GM13977 (cell line): Measurements from ENCODE around the gene SIGLECL1.

Experiments used
- DNase-seq: peaks from one replicate; pipeline ENCODE4 v3.0.0; 2012; ENCODE audit warnings: low spot score
- in situ Hi-C: fragments of 300-500 bp; cut with MboI; formaldehyde crosslinking; loops from one replicate; pipeline ENCODE4 v1.12.0; 2022; ENCODE audit warnings: low sequenced_read_pairs, low pct_unique_long_range_greater_than_20kb, mixed read lengths, inconsistent platforms; ENCODE audit not compliant: unreplicated experiment
- TF ChIP-seq, protein P1 (sequence below): IDR thresholded peaks from 2 replicates; pipeline ENCODE4 v1.5.1; 2012; ENCODE audit warnings: mild to moderate bottlenecking, control low read depth; ENCODE audit not compliant: insufficient read depth; ENCODE audit errors: extremely low read depth, missing control alignments

The SIGLECL1 gene

DNA sequence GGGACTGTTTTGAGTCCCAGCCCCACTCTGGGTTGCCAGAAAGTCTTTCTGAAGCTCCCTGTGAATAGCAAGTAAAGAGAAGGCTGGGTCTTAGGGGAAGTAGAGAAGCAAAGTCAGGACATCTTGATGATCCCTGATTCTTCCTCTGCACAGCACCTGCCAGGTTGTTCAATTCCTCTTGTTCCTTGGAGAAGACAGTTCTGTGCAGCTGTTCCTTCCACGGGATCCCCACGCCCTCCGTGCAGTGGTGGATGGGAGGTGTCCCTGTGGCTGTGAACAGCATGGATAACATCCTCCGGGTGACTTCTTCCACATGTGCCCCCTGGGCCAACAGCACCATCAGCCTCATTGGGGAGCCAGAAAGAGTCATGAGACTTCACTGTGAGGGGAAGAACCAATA lies 31.5 kb downstream of the SIGLECL1 start:
- TF ChIP-seq, protein P1, sequence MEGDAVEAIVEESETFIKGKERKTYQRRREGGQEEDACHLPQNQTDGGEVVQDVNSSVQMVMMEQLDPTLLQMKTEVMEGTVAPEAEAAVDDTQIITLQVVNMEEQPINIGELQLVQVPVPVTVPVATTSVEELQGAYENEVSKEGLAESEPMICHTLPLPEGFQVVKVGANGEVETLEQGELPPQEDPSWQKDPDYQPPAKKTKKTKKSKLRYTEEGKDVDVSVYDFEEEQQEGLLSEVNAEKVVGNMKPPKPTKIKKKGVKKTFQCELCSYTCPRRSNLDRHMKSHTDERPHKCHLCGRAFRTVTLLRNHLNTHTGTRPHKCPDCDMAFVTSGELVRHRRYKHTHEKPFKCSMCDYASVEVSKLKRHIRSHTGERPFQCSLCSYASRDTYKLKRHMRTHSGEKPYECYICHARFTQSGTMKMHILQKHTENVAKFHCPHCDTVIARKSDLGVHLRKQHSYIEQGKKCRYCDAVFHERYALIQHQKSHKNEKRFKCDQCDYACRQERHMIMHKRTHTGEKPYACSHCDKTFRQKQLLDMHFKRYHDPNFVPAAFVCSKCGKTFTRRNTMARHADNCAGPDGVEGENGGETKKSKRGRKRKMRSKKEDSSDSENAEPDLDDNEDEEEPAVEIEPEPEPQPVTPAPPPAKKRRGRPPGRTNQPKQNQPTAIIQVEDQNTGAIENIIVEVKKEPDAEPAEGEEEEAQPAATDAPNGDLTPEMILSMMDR: no peak
- DNase-seq: no peak
- in situ Hi-C loops: no loop called here

DNA sequence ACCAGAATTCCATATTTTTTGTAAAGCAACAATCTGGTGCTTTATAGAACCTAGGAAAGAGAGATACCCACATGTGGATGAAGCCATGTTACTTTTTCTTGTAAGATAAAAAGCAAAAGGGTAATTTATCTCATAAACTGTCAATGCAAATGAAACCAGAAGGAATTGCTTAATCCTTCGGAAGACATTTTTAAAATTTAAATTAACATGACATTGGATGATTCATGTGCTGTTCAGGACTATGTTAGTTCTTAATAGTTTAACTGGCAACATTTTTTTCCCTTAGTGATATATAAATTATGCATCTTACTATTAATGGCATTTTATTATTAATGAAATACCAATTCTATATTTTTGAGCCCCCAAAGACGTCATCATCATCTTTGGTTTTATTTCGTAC lies 34.8 kb downstream of the SIGLECL1 start:
- DNase-seq: no peak
- TF ChIP-seq, protein P1: no peak
- in situ Hi-C loops: no loop called here

DNA sequence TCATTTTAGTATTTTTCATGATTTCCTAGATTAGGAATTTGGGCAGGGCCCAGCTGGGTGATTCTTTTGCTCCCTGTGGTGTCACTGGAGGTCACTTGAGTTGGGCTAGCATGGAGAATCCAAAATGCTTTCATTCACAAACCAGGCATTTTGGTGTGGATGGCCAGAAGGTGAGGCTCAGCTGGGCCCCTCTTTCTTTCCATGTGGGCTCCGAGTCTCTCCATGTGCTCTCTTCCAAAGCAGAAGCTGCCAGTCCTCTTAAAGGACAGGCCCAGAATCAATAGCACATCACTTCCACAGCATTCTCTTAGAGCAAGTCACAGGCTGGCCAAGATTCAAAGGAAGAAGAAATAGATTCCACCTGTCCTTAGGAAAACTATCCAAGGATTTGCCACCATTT lies 38.8 kb downstream of the SIGLECL1 start:
- in situ Hi-C loops: no loop called here
- TF ChIP-seq, protein P1: no peak
- DNase-seq: no peak

DNA sequence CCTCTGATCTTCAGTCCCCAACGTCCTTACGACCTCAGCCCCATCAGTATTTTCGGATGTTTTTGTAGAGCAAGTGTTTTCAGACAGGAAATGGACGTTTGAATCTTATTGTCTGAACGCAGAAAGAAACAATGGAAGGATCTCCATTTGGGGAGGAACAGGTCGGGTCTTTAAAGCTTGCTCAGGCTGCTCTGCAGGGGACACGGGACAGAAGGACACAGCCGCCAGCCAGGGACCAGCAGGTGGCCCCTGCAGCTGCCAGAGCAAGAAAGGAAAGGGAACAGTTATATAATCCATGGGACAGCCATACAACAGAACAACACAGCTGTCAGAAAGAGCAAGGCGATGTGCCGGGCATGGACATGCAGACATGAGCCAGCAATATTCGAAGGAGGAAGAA lies 42.1 kb downstream of the SIGLECL1 start:
- no peak for DNase-seq
- TF ChIP-seq, protein P1: no peak
- in situ Hi-C loops: no loop called here

DNA sequence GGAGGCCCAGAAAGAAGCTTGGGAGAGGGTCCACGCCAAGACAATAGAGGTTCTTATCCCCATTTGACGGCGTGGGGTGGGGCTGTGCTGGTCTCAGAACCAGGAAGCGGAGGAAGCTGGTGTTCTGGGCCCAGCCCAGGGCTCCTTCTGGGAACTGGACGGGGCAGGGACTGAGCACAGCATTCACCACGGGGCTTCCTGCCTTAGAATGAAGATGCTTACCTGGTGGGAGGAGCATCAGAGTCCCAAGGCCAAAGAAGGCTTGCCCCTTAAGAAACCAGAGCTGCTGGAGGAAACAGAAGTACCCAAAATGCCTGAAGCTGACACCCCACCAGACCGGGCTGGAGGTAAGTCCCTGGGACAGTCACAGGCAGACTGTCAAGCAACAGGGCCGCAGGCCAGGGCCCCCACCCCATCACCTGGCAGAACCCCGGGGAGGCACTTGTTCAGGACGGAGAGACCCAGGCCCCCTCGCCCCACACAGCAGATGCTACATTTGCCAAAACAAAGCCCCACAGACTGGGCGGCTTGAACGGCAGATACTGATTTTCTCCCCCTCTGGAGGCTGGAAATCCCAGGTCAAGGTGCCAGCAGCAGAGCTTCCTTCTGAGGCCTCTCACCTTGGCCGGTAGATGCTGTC lies 42.8 kb downstream of the SIGLECL1 start:
- TF ChIP-seq, protein P1: no peak
- no peak for DNase-seq
- in situ Hi-C loops: no loop called here

DNA sequence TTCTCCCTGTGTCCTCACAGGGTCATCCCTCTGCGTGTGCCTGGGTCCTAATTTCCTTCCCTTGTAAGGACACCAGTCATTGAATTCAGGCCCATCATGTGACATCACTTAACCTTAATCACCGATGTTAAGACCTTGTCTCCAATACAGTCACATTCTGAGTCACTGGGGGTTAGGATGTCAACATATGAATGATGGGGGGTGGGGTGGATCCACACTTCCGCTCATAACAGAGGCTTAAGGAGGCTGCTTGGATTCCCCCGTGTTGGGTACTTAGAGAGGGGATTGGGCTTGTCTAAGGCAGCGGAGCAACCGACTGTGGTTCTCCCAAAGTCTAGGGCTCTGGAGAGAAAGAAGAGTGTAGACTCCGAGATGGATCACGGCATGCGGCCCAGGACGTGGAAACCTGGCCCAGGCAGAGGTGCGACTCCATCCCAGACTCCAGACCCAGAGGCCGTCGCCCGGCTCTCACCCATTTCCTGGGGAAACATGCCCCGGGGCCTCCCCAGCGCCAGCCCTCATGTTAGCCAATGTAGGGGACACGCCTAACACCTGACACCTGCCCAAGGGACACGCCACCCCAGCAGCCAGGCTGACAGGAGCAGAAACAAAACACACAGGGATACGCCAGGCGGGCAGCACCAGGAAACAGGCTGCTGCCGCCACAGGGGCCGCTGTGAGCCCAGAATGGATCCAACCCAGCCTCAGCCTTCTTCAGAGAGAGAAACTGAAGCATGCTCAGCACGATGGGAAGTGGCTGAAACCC lies 43.5 kb downstream of the SIGLECL1 start:
- in situ Hi-C loops: no loop called here
- no peak for DNase-seq
- TF ChIP-seq, protein P1: no peak
